ENCODE results near the gene ONECUT3. TPM values are rescaled to one million over a fixed set of nuclear protein-coding genes. Genes with fewer than 3 reads are reported as not detected.
A peak's percentile ranks its signal among the peaks of the same experiment; 100 is the strongest.
"Not testable (repeated sequence)": the region's sequence is repeated elsewhere in the genome, so short reads cannot be mapped to it uniquely, and the experiment has no call there.

Gene ONECUT3
- polyA plus RNA-seq, 1 of the 3 experiments (the other 2 are of a cell fraction): not detected

- no peaks in the 10 kb centered on the region for H3K9me2 ChIP-seq
- H3K4me1 ChIP-seq (ENCODE audit: control insufficient read depth in 1 of 2, insufficient read depth in 2 of 2, low read depth in 1 of 2, low read length in 1 of 2): peaks cover 0 to 8% of the 10 kb centered on the region in 2 experiments; a peak in 1 of 4 replicates
- WGBS (ENCODE audit: low lambda C conversion rate): 81% methylated on average over 18 of the region's 20 CpGs
- no peak for DNase-seq
- POLR2A ChIA-PET: no interaction called here
- no peaks in the 10 kb centered on the region for H3K79me2 ChIP-seq (ENCODE audit: insufficient read depth)
- H2AFZ ChIP-seq (ENCODE audit: low read depth): no peak overlapping the region
- no peaks in the 10 kb centered on the region for H4K20me1 ChIP-seq (ENCODE audit: insufficient read depth)
- H3K4me3 ChIP-seq (ENCODE audit: low read depth in 2 of 2, low read length in 1 of 2): no peak overlapping the region
- H3K4me2 ChIP-seq: no peak overlapping the region
- no peak overlapping the region for H3K9ac ChIP-seq
- no peaks in the 10 kb centered on the region for H3F3A ChIP-seq (replicated peaks; ENCODE audit: insufficient read depth)
- CTCF ChIA-PET: interaction anchor here (0.7 to 12.6 kb wide), 15 partner anchors 13 to 1290 kb away, joined by 3 to 143 read pairs (median 6); partner anchors contain the start of gene ATP8B3
- no peaks in the 10 kb centered on the region for H3K27me3 ChIP-seq (ENCODE audit: insufficient read depth)
- no peak for TF ChIP-seq IRF3 (IDR thresholded peaks at IDR 0.05; ENCODE audit: low read depth, low read length)
- no peak for TF ChIP-seq RAD21 (IDR thresholded peaks at IDR 0.05; ENCODE audit: low read length)
- no peak for TF ChIP-seq YY1 (IDR thresholded peaks at IDR 0.05; ENCODE audit: low read depth)
- no peak for TF ChIP-seq JUND (IDR thresholded peaks at IDR 0.05)
- no peak for TF ChIP-seq CHD2 (IDR thresholded peaks at IDR 0.05; ENCODE audit: low read length, partially characterized antibody)
- TF ChIP-seq ELF1 (IDR thresholded peaks at IDR 0.05): no peak
- no peak for TF ChIP-seq SMC3 (IDR thresholded peaks at IDR 0.05; ENCODE audit: low read depth, low read length)
- TF ChIP-seq NRF1 (IDR thresholded peaks at IDR 0.05; ENCODE audit: low read depth, low read length): no peak
- TF ChIP-seq ZBTB33 (IDR thresholded peaks at IDR 0.05; ENCODE audit: borderline replicate concordance, low read depth): no peak
- TF ChIP-seq FOSL2 (IDR thresholded peaks at IDR 0.05; ENCODE audit: borderline replicate concordance, low read depth): no peak
- no peak for TF ChIP-seq TCF12 (IDR thresholded peaks at IDR 0.05)
- no peak for TF ChIP-seq EP300 (IDR thresholded peaks at IDR 0.05; ENCODE audit: borderline replicate concordance in 1 of 2, low read depth in 1 of 2, low read length in 1 of 2)
- H3K9me3 ChIP-seq: no peaks in the 10 kb centered on the region
- H3K36me3 ChIP-seq (replicated peaks in 1 of 2; ENCODE audit: control insufficient read depth in 1 of 2, insufficient read depth in 2 of 2, low read length in 1 of 2): no peaks in the 10 kb centered on the region
- no peak overlapping the region for H3K27ac ChIP-seq (ENCODE audit: low read depth in 2 of 2, low read length in 1 of 2)
Measured at GRCh38 chr19:1794424-1795172, 41.3 kb downstream of the ONECUT3 start.

- TF ChIP-seq GABPA (IDR thresholded peaks at IDR 0.05; ENCODE audit: low read depth) (no peak), MAX (IDR thresholded peaks at IDR 0.05; ENCODE audit: low read depth) (0 out of 2 replicates have a peak, but pooled peaks have one; percentile 9)
- H3K9ac ChIP-seq: no peak overlapping the region
- DNase-seq: peak; percentile 61
- no peaks in the 10 kb centered on the region for H3F3A ChIP-seq (replicated peaks; ENCODE audit: insufficient read depth)
- no peak overlapping the region for H3K27ac ChIP-seq (ENCODE audit: low read depth in 2 of 2, low read length in 1 of 2)
- no peak overlapping the region; a peak in 1 of 4 replicates for H3K4me3 ChIP-seq (ENCODE audit: low read depth in 2 of 2, low read length in 1 of 2)
- POLR2A ChIA-PET: no interaction called here
- no peaks in the 10 kb centered on the region for H3K9me3 ChIP-seq
- peak overlapping the region; percentile 78; the same call in 1 of the 2 replicates for H3K4me2 ChIP-seq
- H2AFZ ChIP-seq (ENCODE audit: low read depth): no peak overlapping the region
- H3K4me1 ChIP-seq (ENCODE audit: control insufficient read depth in 1 of 2, insufficient read depth in 2 of 2, low read depth in 1 of 2, low read length in 1 of 2): peaks cover 0 to 8% of the 10 kb centered on the region in 2 experiments; a peak in 1 of 4 replicates
- WGBS (ENCODE audit: low lambda C conversion rate): 26% methylated on average over 10 of the region's 52 CpGs
- no peaks in the 10 kb centered on the region for H3K9me2 ChIP-seq
- H3K79me2 ChIP-seq (ENCODE audit: insufficient read depth): no peaks in the 10 kb centered on the region
- H4K20me1 ChIP-seq (ENCODE audit: insufficient read depth): no peaks in the 10 kb centered on the region
- no peaks in the 10 kb centered on the region for H3K27me3 ChIP-seq (ENCODE audit: insufficient read depth)
- CTCF ChIA-PET: interaction anchor here (0.7 to 12.6 kb wide), 23 partner anchors 8 to 274 kb away, joined by 3 to 143 read pairs (median 6); partner anchors contain the start of gene ATP8B3
- H3K36me3 ChIP-seq (replicated peaks in 1 of 2; ENCODE audit: control insufficient read depth in 1 of 2, insufficient read depth in 2 of 2, low read length in 1 of 2): no peaks in the 10 kb centered on the region
Measured at GRCh38 chr19:1796395-1797142, 43.3 kb downstream of the ONECUT3 start.

- H3K4me3 ChIP-seq (ENCODE audit: low read depth in 2 of 2, low read length in 1 of 2); H3K4me2 ChIP-seq; H3K79me2 ChIP-seq (ENCODE audit: insufficient read depth); H3K27me3 ChIP-seq (ENCODE audit: insufficient read depth); H4K20me1 ChIP-seq (ENCODE audit: insufficient read depth); H3K9ac ChIP-seq; DNase-seq; H2AFZ ChIP-seq (ENCODE audit: low read depth); H3F3A ChIP-seq (replicated peaks; ENCODE audit: insufficient read depth); H3K4me1 ChIP-seq (ENCODE audit: control insufficient read depth in 1 of 2, insufficient read depth in 2 of 2, low read depth in 1 of 2, low read length in 1 of 2); H3K36me3 ChIP-seq (replicated peaks in 1 of 2; ENCODE audit: control insufficient read depth in 1 of 2, insufficient read depth in 2 of 2, low read length in 1 of 2); H3K27ac ChIP-seq (ENCODE audit: low read depth in 2 of 2, low read length in 1 of 2); H3K9me3 ChIP-seq; H3K9me2 ChIP-seq; POLR2A ChIA-PET: not testable (repeated sequence)
- WGBS (ENCODE audit: low lambda C conversion rate): 88% methylated on average over 6 of the region's 7 CpGs
- CTCF ChIA-PET: interaction anchor here (0.7 to 12.6 kb wide), 11 partner anchors 10 to 251 kb away, joined by 3 to 143 read pairs (median 9); partner anchors contain the start of gene ATP8B3
Measured at GRCh38 chr19:1797313-1797712, 44.0 kb downstream of the ONECUT3 start.
